Activated CD8-positive, alpha-beta memory T cell treated with anti-CD3 and anti-CD28 coated beads for 1 hour (primary cell): ENCODE measurements around the gene SORD.
"Not testable (repeated sequence)": the region's sequence is repeated elsewhere in the genome, so short reads cannot be mapped to it uniquely, and the experiment has no call there.

ENCODE experiments used
- DNase-seq, 2 donors: peaks; one replicate each; pipeline ENCODE4 v3.0.0-alpha.2; 2020; ENCODE audit warnings: low read depth in 1 of 2; ENCODE audit errors: extremely low read depth in 1 of 2

SORD gene

DNA sequence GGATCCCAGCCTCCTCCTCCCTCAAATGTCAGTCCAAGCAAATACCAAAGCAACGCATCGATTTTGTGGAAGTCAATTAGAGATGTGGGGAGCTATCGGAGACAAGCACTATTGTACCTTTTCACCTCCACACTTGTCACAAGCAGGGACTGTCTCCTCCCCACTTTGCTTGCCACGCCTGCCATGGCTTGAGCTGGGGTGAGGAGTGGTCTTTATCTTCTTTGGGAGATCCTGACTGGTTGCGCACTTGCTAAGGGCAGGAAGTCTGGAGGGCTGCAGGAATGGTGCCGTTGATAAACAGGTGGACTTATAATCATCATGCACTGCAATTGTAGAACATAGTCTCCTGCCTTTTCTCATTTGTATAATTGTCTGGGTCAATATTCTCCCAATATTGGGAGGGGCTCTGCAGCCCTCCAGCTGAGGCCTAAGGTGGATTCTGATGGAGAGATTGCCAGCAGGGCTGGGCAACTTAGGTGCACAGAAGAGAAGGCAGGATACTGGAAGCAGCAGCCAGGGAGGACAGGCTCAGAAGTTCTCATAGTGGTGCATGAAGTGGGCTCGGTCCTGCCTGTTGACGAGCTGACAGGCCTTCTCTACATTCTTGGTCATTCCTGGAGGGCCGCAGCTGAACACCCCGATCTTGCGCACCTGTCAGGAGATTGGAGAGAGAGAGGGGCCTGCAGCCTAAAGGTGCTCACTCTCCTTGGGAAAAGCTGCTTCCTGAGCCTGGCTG lies 70.8 kb downstream of the SORD start:
- DNase-seq, result no peak

DNA sequence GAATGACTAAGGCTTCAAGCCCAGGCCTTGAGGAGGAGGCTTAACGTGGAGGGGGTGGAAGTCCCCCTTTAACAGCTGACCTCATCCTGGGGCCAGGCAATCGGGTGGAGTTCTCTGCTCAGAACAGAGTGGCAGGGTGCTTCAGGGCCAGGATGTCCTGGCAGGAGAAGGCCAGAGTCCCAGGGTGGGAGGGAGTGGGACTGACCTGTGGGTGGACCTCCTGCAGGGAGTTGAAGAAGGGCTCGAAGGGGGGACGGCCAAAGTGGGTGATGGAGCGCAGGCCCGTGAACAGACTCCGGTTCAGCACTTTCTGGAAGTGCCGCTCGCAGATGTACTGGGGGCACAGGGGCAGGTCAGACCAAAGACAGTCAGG lies 71.3 kb downstream of the SORD start:
- DNase-seq, result no peak

DNA sequence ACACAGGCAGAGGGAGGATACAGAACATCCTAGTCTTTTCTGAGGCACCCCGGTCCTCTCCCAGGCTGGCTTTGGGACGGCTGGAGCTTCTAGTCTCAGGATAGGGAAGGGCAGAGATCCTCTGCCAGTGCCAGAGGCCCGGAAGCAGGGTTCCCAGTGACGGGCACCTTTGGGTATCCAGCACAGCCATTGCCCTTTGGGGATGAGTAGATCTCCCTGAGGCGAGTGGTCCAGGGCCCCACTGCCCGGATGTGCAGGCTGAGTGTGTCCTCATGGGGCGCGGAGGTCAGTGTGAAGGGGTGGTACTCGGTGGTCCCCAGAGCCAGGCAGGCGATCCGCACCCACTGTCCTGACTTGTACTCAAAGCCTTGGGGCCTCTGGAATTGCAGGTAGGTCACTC lies 72.7 kb downstream of the SORD start:
- no peak for DNase-seq

DNA sequence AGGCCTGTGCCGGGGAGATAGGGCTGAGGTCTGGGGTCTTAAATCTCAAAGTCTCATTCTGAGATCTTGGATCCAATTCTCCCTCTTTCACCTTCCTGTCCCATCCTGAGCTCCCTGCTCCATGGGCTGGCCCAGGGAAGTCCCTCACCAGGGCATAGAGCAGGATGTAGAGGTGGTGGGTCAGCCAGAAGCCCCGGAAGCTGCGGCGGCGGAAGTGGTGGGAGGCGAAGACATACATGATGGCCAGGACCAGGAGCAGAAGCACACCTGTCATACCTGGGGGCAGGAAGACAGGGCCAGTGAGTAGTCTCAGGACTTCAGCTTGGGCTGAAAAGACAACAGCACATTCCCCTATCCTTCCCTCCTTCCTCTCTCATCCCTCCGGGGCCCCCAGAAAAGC lies 74.5 kb downstream of the SORD start:
- DNase-seq, result no peak

DNA sequence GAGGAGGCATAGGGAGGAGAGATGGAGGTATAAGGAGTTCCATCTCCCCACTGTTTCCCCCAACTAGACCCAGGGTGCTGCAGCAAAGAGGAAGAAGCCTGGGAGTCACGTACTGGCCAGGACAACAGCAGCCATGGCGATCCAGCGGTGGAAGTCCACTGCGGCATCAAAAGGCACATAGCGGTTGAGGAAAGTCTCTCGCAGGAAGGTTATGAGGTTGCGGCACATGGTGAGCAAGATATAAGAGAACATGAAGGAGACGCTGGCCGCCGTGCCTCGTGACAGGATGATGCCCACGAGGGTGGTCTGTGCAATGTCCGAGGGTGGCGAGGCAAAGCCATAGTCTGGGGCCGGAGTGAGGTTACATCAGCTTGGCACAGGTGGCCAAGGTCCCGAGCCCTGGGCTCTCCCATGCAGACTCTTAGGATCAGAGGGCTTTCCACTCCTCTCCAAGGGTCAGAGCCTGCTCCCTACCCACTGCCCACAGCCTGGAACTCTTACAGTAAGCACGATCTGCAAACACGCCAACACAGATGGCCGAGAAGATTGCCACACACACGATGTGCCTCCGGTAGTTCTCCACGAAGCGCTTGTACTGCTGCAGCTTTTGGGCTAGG lies 76.7 kb downstream of the SORD start:
- DNase-seq, result no peak

DNA sequence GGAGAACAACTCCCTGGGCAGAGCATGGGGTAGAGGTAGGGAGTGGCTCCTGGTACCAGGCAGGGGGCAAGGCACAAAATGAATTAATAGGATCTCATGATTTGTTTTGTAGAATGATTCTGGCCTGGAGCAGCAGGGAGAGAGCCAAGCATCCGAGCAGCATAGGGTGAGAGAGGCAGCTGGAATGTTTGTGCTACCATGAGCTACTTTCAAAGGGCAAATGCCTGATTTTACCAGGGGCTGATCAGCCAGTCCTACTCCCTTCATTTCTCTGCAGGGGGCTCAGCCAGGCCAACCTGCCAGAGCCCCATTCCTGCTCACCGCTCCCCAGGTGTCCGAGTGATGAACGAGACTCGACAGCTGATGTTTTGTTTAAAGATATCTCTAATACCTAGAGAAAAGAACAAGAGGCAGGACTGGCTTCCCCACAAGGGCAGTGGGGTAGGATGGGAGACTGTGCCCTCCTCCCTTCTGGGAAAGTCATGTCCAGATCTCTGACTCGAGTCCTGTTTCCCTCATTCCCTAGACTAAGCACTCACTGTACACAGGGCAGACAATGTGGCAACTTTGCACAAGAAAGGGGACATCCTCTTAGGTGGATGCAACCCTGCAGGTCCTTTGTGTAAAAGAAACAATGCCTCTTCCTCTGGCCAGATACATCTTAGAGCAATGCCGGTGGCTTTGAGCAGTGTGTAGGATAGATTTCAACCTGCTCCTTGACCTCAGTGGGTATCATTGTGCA lies 78.1 kb downstream of the SORD start:
- no peak for DNase-seq

DNA sequence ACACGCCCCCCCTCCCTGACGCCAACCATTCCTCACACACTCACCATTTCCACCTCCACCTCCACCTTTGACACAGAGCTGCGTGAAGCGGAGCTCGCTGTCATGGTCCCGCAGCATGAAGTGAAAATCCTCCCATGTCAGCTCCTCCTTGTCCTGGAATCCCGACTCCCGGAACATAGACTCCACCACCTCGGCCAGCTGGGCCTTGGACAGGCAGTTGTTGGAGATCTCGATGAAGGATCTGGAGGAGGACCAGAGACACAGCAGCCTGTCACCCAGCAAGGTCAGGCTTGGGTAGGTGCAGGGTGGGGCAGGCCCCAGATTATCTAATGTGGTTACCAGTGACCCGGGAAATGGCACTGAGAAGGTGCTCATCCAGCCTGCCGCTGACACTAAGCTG lies 78.8 kb downstream of the SORD start:
- no peak for DNase-seq

DNA sequence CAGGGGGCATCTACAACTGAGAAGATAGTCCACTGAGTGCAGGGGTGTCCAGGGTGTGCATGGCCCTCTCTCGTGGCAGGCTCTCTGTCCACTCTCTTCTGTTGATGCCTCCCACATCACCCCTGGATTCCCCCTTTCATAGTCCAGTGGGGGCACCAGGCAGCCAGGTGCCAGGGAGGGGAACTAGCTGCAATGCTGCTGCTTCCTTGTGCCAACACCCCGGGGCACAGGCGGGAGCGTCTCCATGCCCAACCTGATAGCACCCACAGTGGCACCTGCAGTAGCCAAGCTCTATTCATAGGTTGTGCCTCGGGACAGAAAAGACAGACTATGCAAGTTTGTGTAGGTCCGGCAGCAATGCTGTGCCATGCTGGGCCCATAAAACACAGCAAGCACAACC lies 79.2 kb downstream of the SORD start:
- no peak for DNase-seq

DNA sequence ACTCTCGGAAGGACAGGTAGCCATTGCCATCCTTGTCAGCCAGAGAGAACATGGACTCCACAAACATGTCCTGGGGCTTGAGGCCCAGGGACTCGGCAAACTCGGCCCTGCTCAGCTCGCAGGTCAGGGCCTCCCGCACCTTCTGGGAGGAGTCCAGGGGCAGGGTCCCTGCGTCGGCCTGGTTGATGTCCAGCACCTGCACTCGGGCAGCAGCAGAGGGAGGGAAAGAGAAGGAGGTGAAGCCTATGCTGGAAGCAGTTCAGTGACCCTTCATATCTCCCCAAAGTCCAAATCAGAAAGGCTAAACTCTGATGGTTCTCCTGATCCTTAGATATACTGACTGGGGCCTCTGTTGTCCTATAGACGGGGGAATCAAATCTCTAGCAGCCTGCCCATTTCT lies 81.2 kb downstream of the SORD start:
- not testable (repeated sequence) for DNase-seq

DNA sequence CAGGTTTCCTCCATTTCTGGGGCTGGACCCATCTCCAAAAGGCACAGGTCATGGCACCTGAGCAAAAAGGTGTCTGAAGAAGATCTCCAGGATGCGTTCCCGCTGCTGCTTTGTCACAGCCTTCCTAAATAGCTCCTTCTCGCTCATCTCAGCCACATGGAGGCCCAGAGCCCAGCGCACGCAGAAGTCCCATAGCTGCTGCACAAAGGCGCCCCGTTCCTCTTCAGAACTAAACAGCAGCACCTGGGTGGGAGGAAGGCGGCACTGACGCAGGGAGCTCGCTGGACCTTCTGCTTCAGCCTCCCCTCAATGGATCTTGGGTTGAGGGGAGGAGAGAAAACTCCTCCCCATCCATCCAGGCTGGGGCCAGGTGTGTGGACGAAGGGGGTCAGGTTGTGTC lies 82.6 kb downstream of the SORD start:
- DNase-seq, result no peak

DNA sequence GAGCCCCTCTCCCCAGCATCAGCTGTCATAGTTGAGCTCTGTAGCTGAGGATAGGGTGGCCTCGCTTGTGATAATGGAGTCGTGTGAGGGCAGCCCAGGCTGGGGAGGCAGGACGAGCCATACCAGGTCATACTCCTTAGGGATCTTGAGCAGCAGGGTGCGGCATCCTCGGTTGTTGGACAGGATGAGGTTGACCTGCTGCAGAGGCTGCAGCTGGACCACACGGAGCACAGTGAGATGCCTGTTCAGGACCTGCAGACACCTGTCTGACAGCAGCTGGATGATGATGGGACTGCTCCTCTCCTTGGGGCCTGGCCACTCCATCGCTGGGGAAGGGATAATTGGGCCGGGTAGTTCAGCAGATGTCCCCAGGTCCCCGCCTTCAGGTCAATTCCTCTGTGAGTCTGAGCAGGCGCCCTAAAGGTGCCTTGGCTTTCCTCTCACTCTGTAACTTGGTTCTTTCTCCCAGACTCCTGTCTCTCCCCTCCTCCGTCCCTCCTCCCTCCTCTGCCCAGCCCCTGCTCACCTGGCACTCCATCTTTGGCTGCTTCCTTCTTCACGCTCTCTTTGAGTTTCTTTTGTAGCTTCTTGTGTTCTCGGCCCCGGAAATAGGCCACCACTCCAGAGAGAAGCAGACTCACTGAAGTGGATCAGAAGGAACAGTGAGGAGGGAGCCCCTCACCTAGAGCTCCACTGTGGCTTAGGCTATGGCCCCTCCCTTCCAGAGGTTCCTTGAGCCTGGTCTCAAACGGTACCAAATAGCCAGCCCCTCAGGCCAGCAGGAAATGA lies 83.2 kb downstream of the SORD start:
- no peak for DNase-seq

DNA sequence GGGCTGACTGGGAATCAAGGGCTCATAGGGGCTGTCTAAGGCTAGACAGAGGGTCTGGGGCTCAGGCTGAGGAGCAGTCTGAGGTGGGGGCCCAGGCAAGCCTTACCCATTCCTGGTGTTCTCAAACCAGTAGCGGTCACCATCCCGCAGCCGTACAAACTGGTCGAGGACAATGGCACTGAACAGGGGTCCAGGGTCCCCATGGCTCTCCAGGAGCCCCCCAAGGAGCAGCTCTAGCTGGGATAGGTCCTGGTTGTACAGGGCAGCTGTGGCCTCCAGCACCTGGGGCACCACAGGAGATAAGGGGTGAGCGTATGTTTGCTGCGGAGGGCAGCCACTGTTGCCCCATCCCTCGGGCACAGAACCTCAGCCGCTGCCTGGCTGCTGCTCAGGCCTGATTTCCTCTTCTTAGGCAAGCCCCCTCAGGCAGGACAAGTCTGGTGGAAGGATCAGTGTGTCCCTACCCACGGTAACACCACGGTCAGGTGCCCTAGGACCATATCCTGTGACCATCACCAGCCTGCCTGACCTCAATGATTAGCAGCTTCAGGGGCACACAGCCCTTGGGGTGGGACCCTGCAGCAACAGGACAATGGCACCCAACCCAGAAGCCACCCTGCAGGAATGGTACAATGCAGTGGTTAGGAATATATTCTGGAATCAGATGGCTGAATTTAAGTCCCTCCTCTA lies 85.1 kb downstream of the SORD start:
- DNase-seq, result no peak

DNA sequence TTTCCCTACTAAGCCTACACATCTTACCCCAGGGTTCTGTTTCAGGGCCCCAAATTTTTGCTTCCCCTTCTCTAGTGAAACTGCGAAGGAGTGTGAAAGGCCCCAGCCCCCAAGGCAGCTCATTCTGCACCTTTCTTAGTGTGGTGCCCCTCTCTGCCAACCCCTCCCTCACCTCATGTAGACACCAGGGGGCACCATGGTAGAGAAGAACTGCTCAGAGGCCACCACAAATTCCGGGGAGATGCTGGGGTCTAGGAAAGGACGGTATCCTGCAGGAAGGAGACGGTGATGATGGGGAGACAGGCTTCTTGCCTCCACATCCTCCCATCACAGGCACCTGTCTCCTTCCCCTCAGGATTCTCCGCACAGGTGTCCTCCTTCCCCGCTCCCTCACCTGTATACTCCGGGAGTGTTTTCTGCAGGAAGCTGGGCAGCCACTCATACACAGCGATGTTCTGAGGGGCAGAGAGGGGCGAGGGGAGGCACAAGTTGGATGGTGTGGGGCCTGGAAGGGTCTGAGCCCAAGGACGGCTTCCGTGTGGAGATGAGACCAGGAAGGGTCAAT lies 87.3 kb downstream of the SORD start:
- no peak for DNase-seq

DNA sequence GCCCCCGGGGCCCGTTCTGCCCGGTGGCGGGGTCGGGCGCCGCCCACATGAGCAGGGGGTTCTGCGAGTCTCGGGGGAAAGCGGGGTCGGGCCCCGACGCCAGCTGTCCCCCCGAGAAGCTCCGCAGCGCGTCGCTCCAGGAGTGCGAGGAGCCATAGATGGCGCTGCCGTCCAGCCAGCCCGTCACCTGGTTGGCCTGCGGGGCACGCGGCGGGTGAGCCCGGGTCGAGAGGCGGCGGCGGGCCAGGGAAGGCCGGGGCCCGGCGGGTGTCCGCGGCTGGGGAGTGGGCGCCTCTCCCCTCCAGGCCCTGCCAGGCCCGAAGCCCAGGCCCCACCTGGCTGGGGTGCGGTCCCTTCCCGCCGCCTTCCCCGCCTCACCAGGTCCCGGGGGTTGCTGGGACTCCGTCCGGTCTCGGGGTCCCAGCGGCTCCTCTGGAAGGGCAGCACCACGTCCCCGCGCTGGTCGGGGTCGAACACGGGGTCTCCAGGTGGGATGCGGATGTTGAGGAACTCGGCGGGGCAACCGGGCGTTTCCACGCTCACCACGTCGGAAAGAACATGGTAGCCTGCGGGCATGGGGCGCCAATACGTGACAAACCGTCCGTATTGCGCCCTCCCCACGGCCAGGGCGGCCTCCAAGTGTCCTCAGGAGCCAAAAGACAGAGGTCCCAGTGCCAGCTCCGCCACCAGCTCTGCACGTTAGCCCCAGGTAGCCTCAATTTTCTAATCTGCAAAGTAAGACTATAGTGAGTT lies 88.6 kb downstream of the SORD start:
- DNase-seq, result no peak

DNA sequence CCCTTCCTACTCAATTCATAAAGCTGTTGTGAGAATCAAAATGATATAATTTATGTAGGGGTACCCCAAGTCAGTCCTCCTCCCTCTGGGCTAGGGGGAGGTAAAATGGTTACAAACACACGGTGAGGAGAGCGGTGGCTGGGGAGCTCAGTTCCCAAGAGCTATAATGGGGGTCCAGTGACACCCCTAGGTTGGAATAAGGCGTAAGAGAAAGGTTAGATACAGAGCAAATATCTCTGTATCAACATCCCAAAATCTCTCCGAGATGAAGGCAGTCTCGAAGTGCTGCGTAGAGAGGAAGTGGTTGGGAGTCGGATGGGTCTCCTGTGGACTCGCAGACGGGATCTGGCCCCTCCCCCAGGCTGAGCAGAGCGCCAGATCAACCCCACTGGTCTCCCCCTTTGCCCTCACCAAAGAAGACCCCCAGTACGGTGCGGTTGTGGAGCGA lies 89.2 kb downstream of the SORD start:
- no peak for DNase-seq

DNA sequence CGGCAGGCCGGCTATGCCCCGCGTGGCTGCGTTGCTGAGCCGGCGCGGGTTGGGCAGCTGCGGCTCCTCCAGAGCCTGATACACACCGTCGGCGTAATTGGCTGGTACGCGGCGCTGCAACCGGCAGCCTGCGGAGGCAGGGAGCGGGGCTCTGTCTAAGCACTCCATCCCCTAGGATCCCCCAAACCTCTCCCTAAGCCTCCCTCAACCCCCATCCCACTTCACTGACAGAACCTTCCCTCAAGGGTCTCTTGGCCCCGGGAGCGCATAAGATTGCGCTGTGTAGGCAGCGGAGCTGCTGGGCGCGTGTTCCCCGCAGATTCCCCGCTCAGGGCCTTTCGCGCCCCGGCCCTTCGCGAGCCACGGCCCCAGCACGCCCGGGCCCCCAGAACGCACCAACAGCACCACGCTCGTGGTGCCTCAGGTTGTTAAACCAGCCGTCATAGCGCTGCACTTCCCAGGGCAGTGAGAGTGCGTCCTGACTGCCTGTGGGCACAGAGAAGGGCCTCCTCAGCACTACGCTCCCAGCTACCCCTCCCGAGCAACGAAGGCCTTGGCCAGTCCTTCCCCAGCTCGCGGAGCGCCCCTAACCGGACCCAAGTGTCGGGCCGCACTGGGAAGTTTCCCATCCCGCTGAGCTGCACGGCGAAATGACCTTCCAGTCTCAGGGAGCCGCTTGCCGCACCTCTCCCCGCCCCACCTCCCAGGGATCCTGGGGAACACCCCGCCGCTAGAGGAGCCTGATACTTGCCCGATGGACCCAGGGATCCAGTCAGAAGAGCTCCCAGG lies 89.8 kb downstream of the SORD start:
- no peak for DNase-seq

DNA sequence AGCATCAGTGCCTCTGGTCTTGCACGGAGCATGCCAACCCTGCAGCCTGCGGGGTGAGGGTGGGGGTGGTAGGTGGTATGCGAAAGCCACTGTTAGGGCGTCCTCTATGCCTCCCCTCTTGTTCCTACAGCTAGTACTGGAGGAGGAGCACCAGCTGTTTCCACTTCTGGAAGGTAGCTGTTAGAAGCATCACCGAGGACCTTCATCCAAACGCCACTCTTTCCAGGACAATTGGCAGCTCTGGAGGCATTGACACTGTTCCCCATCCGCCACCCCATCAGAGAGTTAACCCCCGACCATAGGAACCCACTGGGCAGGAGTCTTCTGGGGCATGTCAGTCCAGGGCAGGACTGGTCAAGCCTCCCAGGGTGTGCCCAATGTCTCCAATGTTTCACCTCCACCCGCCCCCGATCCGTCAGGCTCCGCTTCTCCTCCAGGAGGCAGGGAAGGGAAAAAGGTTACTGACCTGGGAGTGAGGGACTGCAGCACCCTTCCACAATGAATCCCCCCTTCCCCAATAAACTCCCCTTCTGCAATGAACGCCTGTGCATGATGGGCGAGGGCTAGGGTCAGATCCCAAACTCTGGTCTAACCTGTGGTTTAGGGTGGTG lies 90.5 kb downstream of the SORD start:
- no peak for DNase-seq

DNA sequence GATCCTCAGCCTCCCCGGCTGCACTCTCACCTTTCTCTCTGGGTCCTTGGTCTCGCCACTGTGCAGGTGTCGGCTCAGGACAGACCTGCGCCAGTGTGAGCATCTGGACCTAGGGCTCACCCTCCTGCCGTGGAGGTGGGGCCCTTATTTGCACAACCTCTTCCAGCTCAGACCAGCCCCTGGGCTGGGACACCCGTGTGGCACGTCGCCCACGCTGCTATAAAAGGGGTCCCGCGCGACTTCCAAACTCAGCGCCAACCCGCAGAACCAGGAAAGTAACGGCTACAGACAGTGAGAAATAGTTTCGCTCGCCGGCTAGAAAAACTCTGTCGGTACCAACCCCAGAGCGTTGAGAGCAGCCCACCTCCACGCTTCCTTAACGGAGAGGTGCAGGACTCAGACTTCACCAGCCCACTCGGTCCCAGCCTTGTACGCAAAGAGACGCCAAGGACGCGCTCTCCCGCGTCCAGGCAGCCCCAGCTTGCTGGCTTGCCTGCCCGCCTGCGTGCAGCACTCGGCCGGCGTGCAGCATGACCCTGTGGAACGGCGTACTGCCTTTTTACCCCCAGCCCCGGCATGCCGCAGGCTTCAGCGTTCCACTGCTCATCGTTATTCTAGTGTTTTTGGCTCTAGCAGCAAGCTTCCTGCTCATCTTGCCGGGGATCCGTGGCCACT lies 91.2 kb downstream of the SORD start, which contains the start of the genes DUOX2 and DUOXA2:
Gene DUOX2, minus strand, starts transcription at position 97 of the 675 bp plus-strand sequence. CDS start 761 bp downstream, outside the sequence.
Gene DUOXA2, plus strand, starts transcription at position 251 of the 675 bp plus-strand sequence. Its CDS starts 280 bp downstream, at position 531.
- no peak for DNase-seq
